ENCODE results near the gene ATP9B. TPM values are rescaled to one million over a fixed set of nuclear protein-coding genes. Genes with fewer than 3 reads are reported as not detected.
A peak's percentile ranks its signal among the peaks of the same experiment; 100 is the strongest.

ATP9B gene
- total and polyA plus RNA-seq, 12 donors = 6.7 to 19.7 (median 14.5) TPM

GRCh38 chr18:79118797-79119196, 49.6 kb downstream of the ATP9B start:
- intact Hi-C loops (cut with DNase I) = no loop called here
- H3K4me1 ChIP-seq = peaks cover 0 to 4% (median 0%) of the 10 kb centered on the region in 9 donors
- DNase-seq (no peak), ATAC-seq (no peak)
- peaks cover 0 to 26% (median 6%) of the 10 kb centered on the region in 9 donors for H3K36me3 ChIP-seq
- H3K9me3 ChIP-seq = no peaks in the 10 kb centered on the region
- TF ChIP-seq CTCF (IDR thresholded peaks at IDR 0.05) = no peak
- H3K4me3 ChIP-seq = no peak overlapping the region
- no peak overlapping the region for H3K27ac ChIP-seq
- WGBS, 2 donors = 97% methylated on average over 5 of the region's 5 CpGs
- no peaks in the 10 kb centered on the region for H3K27me3 ChIP-seq

- DNase-seq (no peak), ATAC-seq (no peak)
- H3K36me3 ChIP-seq = peaks cover 0 to 26% (median 8%) of the 10 kb centered on the region in 9 donors
- 95 to 97% methylated on average over 2 of the region's 2 CpGs for WGBS, 2 donors
- no peaks in the 10 kb centered on the region for H3K9me3 ChIP-seq
- H3K27ac ChIP-seq = no peak overlapping the region
- intact Hi-C loops (cut with DNase I) = no loop called here
- no peak for TF ChIP-seq CTCF (IDR thresholded peaks at IDR 0.05)
- H3K4me1 ChIP-seq = peaks cover 0 to 4% (median 0%) of the 10 kb centered on the region in 9 donors
- no peak overlapping the region for H3K4me3 ChIP-seq
- H3K27me3 ChIP-seq = no peaks in the 10 kb centered on the region
These were observed 52.7 kb downstream of the ATP9B start for GRCh38 chr18:79121746-79122474.

GRCh38 chr18:79123948-79124347, 54.8 kb downstream of the ATP9B start:
- Histone ChIP-seq H3K9me3 (no peaks in the 10 kb centered on the region), H3K4me1 (no peaks in the 10 kb centered on the region), H3K4me3 (no peak overlapping the region), H3K27me3 (no peaks in the 10 kb centered on the region), H3K36me3 (peaks cover 0 to 39% (median 8%) of the 10 kb centered on the region in 9 donors), H3K27ac (no peak overlapping the region)
- ATAC-seq = peak in 2 of 8 donors; percentile 18 to 26
- TF ChIP-seq CTCF (IDR thresholded peaks at IDR 0.05) = no peak
- no peak for DNase-seq
- 60 to 88% methylated on average over 2 of the region's 2 CpGs for WGBS, 2 donors
- intact Hi-C loops (cut with DNase I) = no loop called here

GRCh38 chr18:79129120-79129519, 59.9 kb downstream of the ATP9B start:
- WGBS, 2 donors = 82% methylated on average over 3 of the region's 3 CpGs

More at GRCh38 chr18:79129120-79129519, 59.9 kb downstream of the ATP9B start:
- TF ChIP-seq CTCF (IDR thresholded peaks at IDR 0.05) = no peak
- DNase-seq = no peak
- Histone ChIP-seq H3K4me1 (no peaks in the 10 kb centered on the region), H3K27me3 (no peaks in the 10 kb centered on the region), H3K9me3 (no peaks in the 10 kb centered on the region), H3K4me3 (no peak overlapping the region), H3K36me3 (peaks cover 0 to 48% (median 8%) of the 10 kb centered on the region in 9 donors), H3K27ac (no peak overlapping the region)
- no peak for ATAC-seq
- intact Hi-C loops (cut with DNase I) = no loop called here
